Mammary epithelial cell (primary cell): ENCODE data around the gene KLHL18.

Experiments
- EZH2 ChIP-seq: IDR thresholded peaks from 2 replicates; pipeline ENCODE4 v1.6.1; 2012; ENCODE audit warnings: low read length, inconsistent platforms, borderline replicate concordance
- TF ChIP-seq, protein P1 (sequence below), 2 donors: IDR thresholded peaks in 1 of 2; conservative IDR thresholded peaks in 1 of 2; 2 replicates each; pipeline ENCODE4 v1.5.1; 2011 to 2012; ENCODE audit warnings: inconsistent platforms in 2 of 2, low read length in 2 of 2, mild to moderate bottlenecking in 2 of 2, control low read depth in 1 of 2, low read depth in 1 of 2; ENCODE audit not compliant: insufficient read depth in 1 of 2; ENCODE audit errors: extremely low read depth in 1 of 2

DNA sequence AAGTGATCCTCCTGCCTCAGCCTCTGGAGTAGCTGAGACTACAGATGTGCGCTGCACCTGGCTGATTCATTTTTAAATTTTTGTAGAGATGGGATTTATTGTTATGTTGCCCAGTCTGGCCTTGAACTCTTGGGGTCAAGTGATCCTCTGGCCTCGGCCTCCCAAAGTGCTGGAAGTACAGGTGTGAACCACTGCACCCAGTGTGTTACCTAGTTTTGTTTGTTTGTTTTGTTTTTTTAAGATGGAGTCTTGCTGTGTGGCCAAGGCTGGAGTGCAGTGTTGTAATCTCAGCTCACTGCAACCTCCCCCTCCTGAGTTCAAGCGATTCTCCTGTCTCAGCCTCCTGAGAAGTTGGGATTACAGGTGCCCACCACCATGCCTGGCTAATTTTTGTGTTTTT is 110.2 kb downstream of the KLHL18 start:
- TF ChIP-seq, protein P1, sequence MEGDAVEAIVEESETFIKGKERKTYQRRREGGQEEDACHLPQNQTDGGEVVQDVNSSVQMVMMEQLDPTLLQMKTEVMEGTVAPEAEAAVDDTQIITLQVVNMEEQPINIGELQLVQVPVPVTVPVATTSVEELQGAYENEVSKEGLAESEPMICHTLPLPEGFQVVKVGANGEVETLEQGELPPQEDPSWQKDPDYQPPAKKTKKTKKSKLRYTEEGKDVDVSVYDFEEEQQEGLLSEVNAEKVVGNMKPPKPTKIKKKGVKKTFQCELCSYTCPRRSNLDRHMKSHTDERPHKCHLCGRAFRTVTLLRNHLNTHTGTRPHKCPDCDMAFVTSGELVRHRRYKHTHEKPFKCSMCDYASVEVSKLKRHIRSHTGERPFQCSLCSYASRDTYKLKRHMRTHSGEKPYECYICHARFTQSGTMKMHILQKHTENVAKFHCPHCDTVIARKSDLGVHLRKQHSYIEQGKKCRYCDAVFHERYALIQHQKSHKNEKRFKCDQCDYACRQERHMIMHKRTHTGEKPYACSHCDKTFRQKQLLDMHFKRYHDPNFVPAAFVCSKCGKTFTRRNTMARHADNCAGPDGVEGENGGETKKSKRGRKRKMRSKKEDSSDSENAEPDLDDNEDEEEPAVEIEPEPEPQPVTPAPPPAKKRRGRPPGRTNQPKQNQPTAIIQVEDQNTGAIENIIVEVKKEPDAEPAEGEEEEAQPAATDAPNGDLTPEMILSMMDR (conservative IDR thresholded peaks at IDR 0.05 in 1 of 2, IDR thresholded peaks at IDR 0.05 in 1 of 2; ENCODE audit: extremely low read depth in 1 of 2, insufficient read depth in 1 of 2, low read depth in 1 of 2, low read length in 2 of 2): no peak
- no peak for TF ChIP-seq EZH2
